ENCODE data around the gene PPP2R2B. TPM values are rescaled to one million over a fixed set of nuclear protein-coding genes. Genes with fewer than 3 reads are reported as not detected.
A peak's percentile ranks its signal among the peaks of the same experiment; 100 is the strongest.
"Not testable (repeated sequence)": the region's sequence is repeated elsewhere in the genome, so short reads cannot be mapped to it uniquely, and the experiment has no call there.

PPP2R2B gene
- total RNA-seq, 1 experiment from 2014 or later, result 14.0 TPM

DNA sequence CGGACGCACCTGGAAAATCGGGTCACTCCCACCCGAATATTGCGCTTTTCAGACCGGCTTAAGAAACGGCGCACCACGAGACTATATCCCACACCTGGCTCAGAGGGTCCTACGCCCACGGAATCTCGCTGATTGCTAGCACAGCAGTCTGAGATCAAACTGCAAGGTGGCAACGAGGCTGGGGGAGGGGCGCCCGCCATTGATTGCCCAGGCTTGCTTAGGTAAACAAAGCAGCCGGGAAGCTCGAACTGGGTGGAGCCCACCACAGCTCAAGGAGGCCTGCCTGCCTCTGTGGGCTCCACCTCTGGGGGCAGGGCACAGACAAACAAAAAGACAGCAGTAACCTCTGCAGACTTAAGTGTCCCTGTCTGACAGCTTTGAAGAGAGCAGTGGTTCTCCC is 268.8 kb downstream of the PPP2R2B start:
- DNase-seq (ENCODE audit: low spot score), result not testable (repeated sequence)

DNA sequence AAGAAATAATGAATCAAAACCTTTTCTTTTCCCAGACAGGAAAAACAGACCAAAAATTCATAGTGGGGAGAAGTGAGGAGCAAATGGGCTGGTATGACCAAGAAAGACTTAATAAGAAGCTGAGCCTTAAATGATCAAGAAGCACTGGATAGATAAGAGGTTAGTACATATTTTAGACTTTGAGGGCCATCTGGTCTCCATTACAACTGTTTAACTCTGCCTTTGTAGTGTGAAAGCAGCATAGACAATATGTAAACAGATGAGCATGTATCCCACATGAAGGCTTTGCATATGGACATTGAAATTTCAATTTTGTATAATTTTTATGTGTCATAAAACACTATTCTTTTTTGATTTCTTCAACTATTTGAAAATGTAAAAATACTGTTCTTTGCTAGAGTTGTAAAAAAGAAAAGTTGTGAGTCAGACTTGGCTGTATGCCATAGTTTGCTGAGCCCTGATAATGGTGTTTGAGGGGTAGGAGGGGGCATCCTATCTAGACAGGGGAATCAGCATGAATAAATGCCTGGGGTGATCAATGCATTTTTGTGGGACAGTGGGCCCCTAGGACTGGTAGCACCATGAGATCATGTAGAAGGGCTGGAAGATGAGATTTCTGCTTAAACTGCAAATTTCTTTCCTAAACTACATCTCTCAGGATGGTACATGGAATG is 270.8 kb downstream of the PPP2R2B start:
- DNase-seq (ENCODE audit: low spot score), result no peak

DNA sequence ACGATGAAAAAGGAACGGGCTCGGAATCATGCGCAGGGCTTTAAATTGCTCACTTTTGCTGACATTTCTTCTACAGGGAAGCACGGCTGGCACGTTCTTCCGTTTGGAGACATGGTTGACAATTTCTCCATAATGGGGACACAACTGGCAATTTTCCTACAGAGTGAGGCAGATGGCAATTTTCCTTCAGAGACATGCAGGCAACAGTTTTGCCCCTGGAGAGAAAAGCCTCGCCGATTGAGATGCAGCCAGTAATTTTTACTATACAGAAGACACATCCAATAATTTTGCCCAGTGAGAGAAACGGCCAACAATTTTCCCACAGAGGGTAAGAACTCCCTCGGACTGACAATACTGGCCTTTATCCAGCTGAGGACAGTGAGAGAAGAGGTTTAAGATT is 271.7 kb downstream of the PPP2R2B start:
- no peak for DNase-seq (ENCODE audit: low spot score)

DNA sequence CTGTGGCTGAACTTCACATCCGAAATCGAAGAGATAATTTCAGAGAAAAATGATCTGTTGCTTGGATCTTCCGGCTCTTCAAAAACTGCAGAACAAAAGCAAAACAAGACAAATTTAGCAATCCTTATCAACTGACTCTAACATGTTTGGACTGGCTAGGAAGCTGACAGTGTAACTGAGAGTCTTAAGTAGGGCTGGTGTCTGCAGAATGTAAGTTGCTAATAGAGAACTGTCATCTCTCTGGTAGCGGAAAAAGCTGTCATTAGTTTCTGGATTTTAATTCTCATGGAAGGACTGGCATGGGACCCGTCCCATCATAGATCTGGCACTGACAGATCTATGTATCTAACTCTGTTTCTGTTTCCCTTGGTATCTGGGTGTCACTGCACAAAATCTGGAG is 278.2 kb downstream of the PPP2R2B start:
- DNase-seq (ENCODE audit: low spot score), result no peak

DNA sequence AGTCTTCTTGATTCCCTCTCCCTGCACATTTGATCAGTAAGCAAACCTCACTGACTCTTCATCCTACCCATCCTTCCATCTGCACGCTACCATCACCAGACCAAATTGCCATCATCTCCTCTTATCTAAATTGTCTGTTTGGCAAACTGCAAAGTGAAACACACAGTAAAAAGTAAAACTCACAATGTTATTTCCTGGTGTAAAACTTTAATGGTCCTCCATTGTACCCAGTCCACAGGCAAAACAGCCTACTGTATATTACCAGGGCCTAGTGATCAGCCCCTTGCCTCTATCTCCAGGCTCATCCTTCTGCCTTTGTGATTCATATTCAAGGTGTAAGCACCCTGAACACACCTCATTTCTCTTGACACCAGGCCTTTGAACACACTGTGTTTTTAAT is 279.3 kb downstream of the PPP2R2B start:
- DNase-seq (ENCODE audit: low spot score), result no peak

DNA sequence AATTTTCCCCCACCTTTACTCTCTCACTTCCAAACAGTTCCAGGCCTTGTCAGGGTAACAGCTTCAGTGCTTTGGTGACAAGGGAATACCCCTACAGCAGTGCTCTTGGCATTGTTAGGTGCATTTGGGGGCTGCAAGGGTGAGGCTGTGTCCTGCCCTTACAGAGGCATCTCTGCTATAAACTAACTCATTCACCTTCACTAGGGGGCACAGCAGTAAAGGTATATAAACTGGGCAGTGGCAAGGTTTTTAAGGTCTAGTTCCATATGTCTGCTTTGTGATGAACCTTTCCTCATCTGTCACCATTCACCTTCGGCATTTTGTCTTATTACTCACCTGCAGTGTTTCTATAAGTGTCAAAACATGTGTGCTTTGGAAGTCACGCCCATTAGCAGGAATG is 283.5 kb downstream of the PPP2R2B start:
- DNase-seq (ENCODE audit: low spot score), result no peak

- no peak for DNase-seq (ENCODE audit: low spot score)
Measured at GRCh38 chr5:146592352-146592751, 286.2 kb downstream of the PPP2R2B start.

GRCh38 chr5:146589028-146589345 is 289.6 kb downstream of the PPP2R2B start:
- DNase-seq (ENCODE audit: low spot score), result no peak

DNA sequence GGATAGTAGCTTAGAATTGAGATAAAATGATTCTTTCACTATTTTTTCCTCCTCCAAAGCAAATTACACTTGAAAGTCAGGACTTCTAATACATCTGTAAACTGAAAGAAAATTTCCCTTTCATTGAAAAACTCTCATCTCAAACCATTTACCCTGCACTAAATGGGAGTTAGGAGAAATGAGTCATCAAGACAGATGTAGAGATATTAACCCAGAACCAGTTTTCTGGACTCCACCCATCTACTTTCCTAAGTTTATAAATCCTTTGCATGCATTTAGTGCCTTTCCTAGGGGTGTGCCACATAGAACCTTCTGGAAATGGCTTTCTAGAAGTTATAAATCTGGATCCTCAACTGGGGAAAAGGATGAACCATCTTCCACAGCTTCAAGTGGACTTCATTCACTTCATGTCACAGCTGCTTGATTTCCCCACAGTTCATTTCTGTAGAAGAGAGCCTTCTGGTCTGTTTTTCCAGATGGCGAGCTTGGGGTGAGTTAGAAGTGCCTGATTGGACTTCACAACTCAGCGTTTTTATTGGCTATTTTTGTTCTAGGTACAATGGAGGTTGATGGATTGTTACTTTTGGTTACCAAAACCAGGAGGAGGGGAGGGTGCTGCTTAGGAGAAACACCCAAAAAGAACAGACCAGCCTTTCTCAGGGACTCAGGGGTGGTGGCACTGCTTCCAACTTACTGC is 290.1 kb downstream of the PPP2R2B start:
- peak; percentile 63 for DNase-seq (ENCODE audit: low spot score)

GRCh38 chr5:146586752-146587151 is 291.8 kb downstream of the PPP2R2B start:
- no peak for DNase-seq (ENCODE audit: low spot score)

DNA sequence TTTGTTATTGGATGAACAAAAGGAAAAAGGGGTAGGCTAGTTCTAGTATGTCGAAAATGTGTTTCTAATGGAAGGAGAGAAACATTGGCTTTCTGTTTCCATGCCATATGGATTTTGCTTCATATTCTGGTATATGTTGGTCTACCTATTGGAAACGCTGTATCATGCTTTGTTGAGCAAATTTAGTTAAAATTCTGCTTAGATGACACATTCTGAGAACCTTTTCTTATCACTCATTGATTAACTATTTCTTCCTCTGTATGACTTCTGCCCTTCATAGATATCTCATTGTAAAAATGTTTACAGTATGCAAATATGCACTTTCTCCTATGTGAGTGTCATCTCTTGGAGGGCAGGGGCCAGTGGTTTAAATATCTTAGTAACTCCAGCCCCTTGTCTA is 293.8 kb downstream of the PPP2R2B start:
- DNase-seq (ENCODE audit: low spot score), result no peak

GRCh38 chr5:146582051-146582596 is 296.4 kb downstream of the PPP2R2B start:
- no peak for DNase-seq (ENCODE audit: low spot score)

DNA sequence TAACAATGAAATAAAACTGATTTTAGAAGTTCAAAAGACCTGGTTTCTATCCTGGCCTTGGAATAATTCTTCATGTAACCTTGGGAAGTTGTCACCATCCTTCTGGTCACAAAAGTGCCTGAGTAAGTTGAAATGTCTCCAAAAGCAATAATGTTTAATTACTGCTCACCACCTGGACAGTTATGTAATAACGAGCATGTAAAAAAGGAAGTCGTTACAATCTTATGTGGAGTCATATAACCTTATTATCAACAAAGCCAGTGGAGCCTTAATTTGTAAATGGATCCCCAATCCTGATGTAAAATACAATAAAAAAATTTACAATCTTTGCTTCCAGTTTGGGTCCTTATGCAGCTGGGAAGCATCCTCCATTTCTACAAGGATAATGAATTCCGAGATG is 298.3 kb downstream of the PPP2R2B start:
- no peak for DNase-seq (ENCODE audit: low spot score)

DNA sequence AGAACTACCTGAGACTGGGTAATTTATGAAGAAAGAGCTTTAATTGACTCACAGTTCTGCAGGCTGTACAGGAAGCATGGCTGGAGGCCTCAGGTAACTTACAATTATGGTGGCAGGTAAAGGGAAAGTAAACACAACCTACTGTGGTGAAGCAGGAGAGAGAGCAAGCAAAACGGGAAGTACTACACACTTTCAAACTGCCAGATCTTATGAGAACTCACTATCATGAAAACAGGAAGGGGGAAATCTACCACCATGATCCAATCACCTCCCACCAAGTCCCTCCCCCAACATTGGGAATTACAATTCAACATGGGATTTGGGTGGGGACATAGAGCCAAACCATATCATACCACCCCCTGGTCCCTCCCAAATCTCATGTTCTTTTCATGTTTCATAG is 303.8 kb downstream of the PPP2R2B start:
- DNase-seq (ENCODE audit: low spot score), result no peak

- no peak for DNase-seq (ENCODE audit: low spot score)
Measured at GRCh38 chr5:146568161-146568560, 310.4 kb downstream of the PPP2R2B start.

- peak; percentile 82 for DNase-seq (ENCODE audit: low spot score)
Measured at GRCh38 chr5:146565764-146566367, 312.7 kb downstream of the PPP2R2B start.

GRCh38 chr5:146564007-146564762 is 314.4 kb downstream of the PPP2R2B start:
- DNase-seq (ENCODE audit: low spot score), result no peak

DNA sequence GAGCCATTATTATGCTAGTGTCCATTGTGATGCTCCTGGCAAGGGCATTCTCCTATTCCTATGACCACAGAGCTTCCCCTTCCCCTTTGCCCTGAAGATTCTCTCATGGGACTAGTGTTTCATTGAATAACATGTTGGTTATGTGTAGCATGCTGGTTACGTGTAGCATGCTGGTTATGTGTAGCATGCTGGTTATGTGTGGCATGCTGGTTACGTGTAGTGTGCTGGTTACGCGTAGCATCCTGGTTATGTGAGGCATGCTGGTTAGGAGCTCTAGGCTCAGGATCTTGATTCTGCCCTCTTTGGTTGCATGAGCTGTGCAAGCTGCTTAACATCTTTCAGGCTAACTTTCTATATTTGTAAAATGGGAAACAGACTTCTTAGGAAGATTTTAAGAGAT is 316.1 kb downstream of the PPP2R2B start:
- no peak for DNase-seq (ENCODE audit: low spot score)

- DNase-seq (ENCODE audit: low spot score), result peak; percentile 27
Measured at GRCh38 chr5:146561711-146562110, 316.8 kb downstream of the PPP2R2B start.

- DNase-seq (ENCODE audit: low spot score), result peak; percentile 55
Measured at GRCh38 chr5:146560205-146560812, 318.2 kb downstream of the PPP2R2B start.

DNA sequence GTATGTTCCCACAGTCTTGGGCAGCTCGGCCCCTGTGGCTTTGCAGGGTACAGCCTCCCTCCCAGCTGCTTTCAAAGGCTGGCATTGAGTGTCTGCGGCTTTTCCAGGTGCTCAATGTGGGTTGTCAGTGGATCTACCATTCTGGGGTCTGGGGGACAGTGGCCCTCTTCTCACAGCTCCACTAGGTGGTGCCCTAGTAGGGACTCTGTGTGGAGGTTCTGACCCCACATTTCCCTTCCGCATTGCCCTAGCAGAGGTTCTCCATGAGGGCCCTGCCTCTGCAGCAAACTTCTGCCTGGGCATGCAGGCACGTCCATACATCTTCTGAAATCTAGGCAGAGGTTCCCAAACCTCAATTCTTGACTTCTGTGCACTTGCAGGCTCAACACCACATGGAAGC is 321.7 kb downstream of the PPP2R2B start:
- DNase-seq (ENCODE audit: low spot score), result not testable (repeated sequence)

- no peak for DNase-seq (ENCODE audit: low spot score)
Measured at GRCh38 chr5:146553446-146553845, 325.1 kb downstream of the PPP2R2B start.

Data from A172 (cell line).